ENCODE results near the gene HNRNPC.
"Not testable (repeated sequence)": the region's sequence is repeated elsewhere in the genome, so short reads cannot be mapped to it uniquely, and the experiment has no call there.

The HNRNPC gene

GRCh38 chr14:21185491-21185890 is 83.8 kb downstream of the HNRNPC start:
- no peak for DNase-seq

GRCh38 chr14:21184254-21184653 is 85.0 kb downstream of the HNRNPC start:
- DNase-seq = no peak

- DNase-seq = no peak
Observed at GRCh38 chr14:21182166-21182565, 87.1 kb downstream of the HNRNPC start.

- DNase-seq = no peak
Observed at GRCh38 chr14:21171128-21171527, 98.1 kb downstream of the HNRNPC start.

- DNase-seq = no peak
Observed at GRCh38 chr14:21169573-21169972, 99.7 kb downstream of the HNRNPC start.

- no peak for DNase-seq
Observed at GRCh38 chr14:21168055-21168454, 101.2 kb downstream of the HNRNPC start.

GRCh38 chr14:21165670-21166069 is 103.6 kb downstream of the HNRNPC start:
- DNase-seq = not testable (repeated sequence)

- not testable (repeated sequence) for DNase-seq
Observed at GRCh38 chr14:21165002-21165605, 104.1 kb downstream of the HNRNPC start.

- no peak for DNase-seq
Observed at GRCh38 chr14:21163871-21164291, 105.4 kb downstream of the HNRNPC start.

- DNase-seq = no peak
Observed at GRCh38 chr14:21162081-21162480, 107.2 kb downstream of the HNRNPC start.

- no peak for DNase-seq
Observed at GRCh38 chr14:21160061-21160610, 109.1 kb downstream of the HNRNPC start.

All from left hindlimb (tissue), 1 donor.